Measurements from ENCODE around the gene SLC27A4.

SLC27A4 gene

GRCh38 chr9:128339761-128340690, at the start of gene SLC27A4:
SLC27A4 (plus strand) TSS chr9:128340527; CDS start chr9:128343133, 2,606 bp downstream.
- peak; percentile 90 for DNase-seq (ENCODE audit: low read depth, low spot score)
- Histone ChIP-seq H3K36me3 (ENCODE audit: control insufficient read depth, insufficient read depth, low read length) (no peaks in the 10 kb centered on the region), H3K27me3 (ENCODE audit: control insufficient read depth, insufficient read depth, low read length) (no peaks in the 10 kb centered on the region), H3K4me1 (ENCODE audit: control insufficient read depth, insufficient read depth, low read length) (no peaks in the 10 kb centered on the region), H3K4me3 (ENCODE audit: low read length) (peak within 1 kb of the TSS; percentile 91), H3K9me3 (ENCODE audit: control insufficient read depth, insufficient read depth, low read length) (no peaks in the 10 kb centered on the region), H3K27ac (ENCODE audit: low read length) (no peak within 1 kb of the TSS)
- no CpG with 5 or more reads among the region's 75 CpGs for WGBS (ENCODE audit: insufficient coverage, insufficient read length)

- H3K9me3 ChIP-seq (ENCODE audit: control insufficient read depth, insufficient read depth, low read length): no peaks in the 10 kb centered on the region
- 0 out of 2 replicates have a peak, but pooled peaks cover 2% of the 10 kb centered on the region for H3K36me3 ChIP-seq (ENCODE audit: control insufficient read depth, insufficient read depth, low read length)
- no peak overlapping the region for H3K4me3 ChIP-seq (ENCODE audit: low read length)
- no peaks in the 10 kb centered on the region for H3K4me1 ChIP-seq (ENCODE audit: control insufficient read depth, insufficient read depth, low read length)
- H3K27me3 ChIP-seq (ENCODE audit: control insufficient read depth, insufficient read depth, low read length): no peaks in the 10 kb centered on the region
- WGBS (ENCODE audit: insufficient coverage, insufficient read length): no CpG with 5 or more reads among the region's 3 CpGs
- DNase-seq (ENCODE audit: low read depth, low spot score): no peak
- no peak overlapping the region for H3K27ac ChIP-seq (ENCODE audit: low read length)
Measured at GRCh38 chr9:128292009-128292408, 48.3 kb upstream of the SLC27A4 start.

- Histone ChIP-seq H3K27me3 (ENCODE audit: control insufficient read depth, insufficient read depth, low read length) (no peaks in the 10 kb centered on the region), H3K4me1 (ENCODE audit: control insufficient read depth, insufficient read depth, low read length) (no peaks in the 10 kb centered on the region), H3K4me3 (ENCODE audit: low read length) (no peak overlapping the region), H3K9me3 (ENCODE audit: control insufficient read depth, insufficient read depth, low read length) (no peaks in the 10 kb centered on the region), H3K27ac (ENCODE audit: low read length) (no peak overlapping the region), H3K36me3 (ENCODE audit: control insufficient read depth, insufficient read depth, low read length) (0 out of 2 replicates have a peak, but pooled peaks cover 2% of the 10 kb centered on the region)
- WGBS (ENCODE audit: insufficient coverage, insufficient read length): no CpG with 5 or more reads among the region's 4 CpGs
- DNase-seq (ENCODE audit: low read depth, low spot score): no peak
Measured at GRCh38 chr9:128293091-128293490, 47.2 kb upstream of the SLC27A4 start.

GRCh38 chr9:128294142-128294541, 46.2 kb upstream of the SLC27A4 start:
- Histone ChIP-seq H3K4me1 (ENCODE audit: control insufficient read depth, insufficient read depth, low read length) (no peaks in the 10 kb centered on the region), H3K27ac (ENCODE audit: low read length) (no peak overlapping the region), H3K4me3 (ENCODE audit: low read length) (no peak overlapping the region), H3K9me3 (ENCODE audit: control insufficient read depth, insufficient read depth, low read length) (no peaks in the 10 kb centered on the region), H3K36me3 (ENCODE audit: control insufficient read depth, insufficient read depth, low read length) (no peaks in the 10 kb centered on the region), H3K27me3 (ENCODE audit: control insufficient read depth, insufficient read depth, low read length) (no peaks in the 10 kb centered on the region)
- no peak for DNase-seq (ENCODE audit: low read depth, low spot score)
- no CpG with 5 or more reads among the region's 4 CpGs for WGBS (ENCODE audit: insufficient coverage, insufficient read length)

- H3K4me3 ChIP-seq (ENCODE audit: low read length): no peak overlapping the region
- no peaks in the 10 kb centered on the region for H3K4me1 ChIP-seq (ENCODE audit: control insufficient read depth, insufficient read depth, low read length)
- WGBS (ENCODE audit: insufficient coverage, insufficient read length): no CpG with 5 or more reads among the region's 16 CpGs
- H3K27ac ChIP-seq (ENCODE audit: low read length): no peak overlapping the region
- H3K36me3 ChIP-seq (ENCODE audit: control insufficient read depth, insufficient read depth, low read length): no peaks in the 10 kb centered on the region
- no peaks in the 10 kb centered on the region for H3K9me3 ChIP-seq (ENCODE audit: control insufficient read depth, insufficient read depth, low read length)
- H3K27me3 ChIP-seq (ENCODE audit: control insufficient read depth, insufficient read depth, low read length): no peaks in the 10 kb centered on the region
- DNase-seq (ENCODE audit: low read depth, low spot score): no peak
Measured at GRCh38 chr9:128296340-128297220, 43.7 kb upstream of the SLC27A4 start.

- no peak overlapping the region for H3K27ac ChIP-seq (ENCODE audit: low read length)
- no CpG with 5 or more reads among the region's 2 CpGs for WGBS (ENCODE audit: insufficient coverage, insufficient read length)
- DNase-seq (ENCODE audit: low read depth, low spot score): no peak
Measured at GRCh38 chr9:128297221-128297773, 43.0 kb upstream of the SLC27A4 start.

GRCh38 chr9:128298535-128299482, 41.5 kb upstream of the SLC27A4 start:
- H3K27me3 ChIP-seq (ENCODE audit: control insufficient read depth, insufficient read depth, low read length): no peaks in the 10 kb centered on the region
- no peak overlapping the region for H3K27ac ChIP-seq (ENCODE audit: low read length)
- no peak for DNase-seq (ENCODE audit: low read depth, low spot score)
- no peaks in the 10 kb centered on the region for H3K36me3 ChIP-seq (ENCODE audit: control insufficient read depth, insufficient read depth, low read length)
- no peak overlapping the region for H3K4me3 ChIP-seq (ENCODE audit: low read length)
- WGBS (ENCODE audit: insufficient coverage, insufficient read length): no CpG with 5 or more reads among the region's 20 CpGs
- no peaks in the 10 kb centered on the region for H3K9me3 ChIP-seq (ENCODE audit: control insufficient read depth, insufficient read depth, low read length)
- no peaks in the 10 kb centered on the region for H3K4me1 ChIP-seq (ENCODE audit: control insufficient read depth, insufficient read depth, low read length)

More at GRCh38 chr9:128297221-128297773, 43.0 kb upstream of the SLC27A4 start:
- Histone ChIP-seq H3K36me3 (ENCODE audit: control insufficient read depth, insufficient read depth, low read length) (no peaks in the 10 kb centered on the region), H3K4me1 (ENCODE audit: control insufficient read depth, insufficient read depth, low read length) (no peaks in the 10 kb centered on the region), H3K4me3 (ENCODE audit: low read length) (no peak overlapping the region), H3K27me3 (ENCODE audit: control insufficient read depth, insufficient read depth, low read length) (no peaks in the 10 kb centered on the region), H3K9me3 (ENCODE audit: control insufficient read depth, insufficient read depth, low read length) (no peaks in the 10 kb centered on the region)

GRCh38 chr9:128304136-128304970, 36.0 kb upstream of the SLC27A4 start:
- no peak overlapping the region for H3K4me3 ChIP-seq (ENCODE audit: low read length)
- H3K36me3 ChIP-seq (ENCODE audit: control insufficient read depth, insufficient read depth, low read length): no peaks in the 10 kb centered on the region
- no peak for DNase-seq (ENCODE audit: low read depth, low spot score)
- no CpG with 5 or more reads among the region's 9 CpGs for WGBS (ENCODE audit: insufficient coverage, insufficient read length)
- no peak overlapping the region for H3K27ac ChIP-seq (ENCODE audit: low read length)
- no peaks in the 10 kb centered on the region for H3K27me3 ChIP-seq (ENCODE audit: control insufficient read depth, insufficient read depth, low read length)
- H3K4me1 ChIP-seq (ENCODE audit: control insufficient read depth, insufficient read depth, low read length): no peaks in the 10 kb centered on the region
- no peaks in the 10 kb centered on the region for H3K9me3 ChIP-seq (ENCODE audit: control insufficient read depth, insufficient read depth, low read length)

GRCh38 chr9:128304971-128305288, 35.4 kb upstream of the SLC27A4 start:
- Histone ChIP-seq H3K27me3 (ENCODE audit: control insufficient read depth, insufficient read depth, low read length) (no peaks in the 10 kb centered on the region), H3K27ac (ENCODE audit: low read length) (no peak overlapping the region), H3K9me3 (ENCODE audit: control insufficient read depth, insufficient read depth, low read length) (no peaks in the 10 kb centered on the region), H3K4me1 (ENCODE audit: control insufficient read depth, insufficient read depth, low read length) (no peaks in the 10 kb centered on the region), H3K36me3 (ENCODE audit: control insufficient read depth, insufficient read depth, low read length) (no peaks in the 10 kb centered on the region), H3K4me3 (ENCODE audit: low read length) (no peak overlapping the region)
- DNase-seq (ENCODE audit: low read depth, low spot score): no peak
- WGBS (ENCODE audit: insufficient coverage, insufficient read length): no CpG with 5 or more reads among the region's 5 CpGs

Measured in iPS DF 6.9 (cell line).